ENCODE measurements around the gene NEK1.

NEK1 gene, protein sequence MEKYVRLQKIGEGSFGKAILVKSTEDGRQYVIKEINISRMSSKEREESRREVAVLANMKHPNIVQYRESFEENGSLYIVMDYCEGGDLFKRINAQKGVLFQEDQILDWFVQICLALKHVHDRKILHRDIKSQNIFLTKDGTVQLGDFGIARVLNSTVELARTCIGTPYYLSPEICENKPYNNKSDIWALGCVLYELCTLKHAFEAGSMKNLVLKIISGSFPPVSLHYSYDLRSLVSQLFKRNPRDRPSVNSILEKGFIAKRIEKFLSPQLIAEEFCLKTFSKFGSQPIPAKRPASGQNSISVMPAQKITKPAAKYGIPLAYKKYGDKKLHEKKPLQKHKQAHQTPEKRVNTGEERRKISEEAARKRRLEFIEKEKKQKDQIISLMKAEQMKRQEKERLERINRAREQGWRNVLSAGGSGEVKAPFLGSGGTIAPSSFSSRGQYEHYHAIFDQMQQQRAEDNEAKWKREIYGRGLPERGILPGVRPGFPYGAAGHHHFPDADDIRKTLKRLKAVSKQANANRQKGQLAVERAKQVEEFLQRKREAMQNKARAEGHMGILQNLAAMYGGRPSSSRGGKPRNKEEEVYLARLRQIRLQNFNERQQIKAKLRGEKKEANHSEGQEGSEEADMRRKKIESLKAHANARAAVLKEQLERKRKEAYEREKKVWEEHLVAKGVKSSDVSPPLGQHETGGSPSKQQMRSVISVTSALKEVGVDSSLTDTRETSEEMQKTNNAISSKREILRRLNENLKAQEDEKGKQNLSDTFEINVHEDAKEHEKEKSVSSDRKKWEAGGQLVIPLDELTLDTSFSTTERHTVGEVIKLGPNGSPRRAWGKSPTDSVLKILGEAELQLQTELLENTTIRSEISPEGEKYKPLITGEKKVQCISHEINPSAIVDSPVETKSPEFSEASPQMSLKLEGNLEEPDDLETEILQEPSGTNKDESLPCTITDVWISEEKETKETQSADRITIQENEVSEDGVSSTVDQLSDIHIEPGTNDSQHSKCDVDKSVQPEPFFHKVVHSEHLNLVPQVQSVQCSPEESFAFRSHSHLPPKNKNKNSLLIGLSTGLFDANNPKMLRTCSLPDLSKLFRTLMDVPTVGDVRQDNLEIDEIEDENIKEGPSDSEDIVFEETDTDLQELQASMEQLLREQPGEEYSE (N-terminal part only)

DNA sequence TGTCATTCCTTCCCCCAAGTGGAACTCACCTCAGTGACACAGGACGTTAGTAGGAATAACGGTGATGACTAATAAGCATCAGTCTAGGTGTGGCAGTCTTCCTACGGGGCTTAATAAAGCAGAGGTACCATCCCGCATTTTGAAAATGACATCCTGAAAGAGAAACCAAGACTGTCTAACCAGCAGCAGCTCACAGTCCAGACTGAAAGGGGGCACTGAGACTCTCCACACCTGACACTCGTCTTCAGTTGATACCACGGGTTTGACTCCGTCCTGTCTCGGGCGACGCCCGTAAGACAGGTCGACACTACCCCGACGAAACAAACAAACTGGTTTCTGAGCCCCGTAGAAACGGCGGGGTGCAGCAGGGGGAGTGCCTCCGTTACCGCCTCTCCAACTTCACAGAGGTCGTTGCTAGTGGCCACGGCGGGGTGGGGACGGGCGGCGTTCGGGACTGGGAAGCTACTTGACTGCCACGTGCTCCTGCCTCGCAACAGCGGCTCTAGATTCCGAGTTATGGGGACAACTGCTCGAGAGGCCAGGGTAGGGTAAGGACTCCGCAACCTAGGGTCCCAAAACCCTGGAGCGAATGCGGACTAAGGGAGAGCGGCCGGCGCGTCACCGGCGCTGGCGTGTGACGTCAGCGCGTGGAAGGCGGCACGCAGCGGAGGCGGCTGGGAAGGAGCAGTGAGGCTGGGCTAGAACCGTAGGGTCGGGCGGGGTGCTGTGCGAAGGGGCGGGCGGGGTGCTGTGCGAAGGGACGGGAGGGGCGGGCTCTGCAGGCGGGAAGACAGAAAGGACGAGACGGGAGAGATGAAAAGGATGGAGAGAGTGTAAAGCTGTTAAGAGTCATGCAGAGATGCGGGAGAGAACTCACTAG lies at the start of gene NEK1:
Gene NEK1 (minus strand): TSS at position 593 of the 880 bp plus-strand sequence. CDS start 9,953 bp downstream, outside the sequence.
- Histone ChIP-seq H3K27me3 (no peaks in the 10 kb centered on the region), H3K4me1 (peaks cover 28% of the 10 kb centered on the region), H3K27ac (peak within 1 kb of the TSS; percentile 82), H3K4me3 (peak within 1 kb of the TSS; percentile 89), H3K9ac (peak within 1 kb of the TSS; percentile 89), H3K36me3 (no peaks in the 10 kb centered on the region), H3K9me3 (no peaks in the 10 kb centered on the region), H4K20me1 (no peaks in the 10 kb centered on the region), H3K4me2 (peak within 1 kb of the TSS; percentile 90)
- no peak for TF ChIP-seq Cebpa-rat (IDR thresholded peaks at IDR 0.05)

DNA sequence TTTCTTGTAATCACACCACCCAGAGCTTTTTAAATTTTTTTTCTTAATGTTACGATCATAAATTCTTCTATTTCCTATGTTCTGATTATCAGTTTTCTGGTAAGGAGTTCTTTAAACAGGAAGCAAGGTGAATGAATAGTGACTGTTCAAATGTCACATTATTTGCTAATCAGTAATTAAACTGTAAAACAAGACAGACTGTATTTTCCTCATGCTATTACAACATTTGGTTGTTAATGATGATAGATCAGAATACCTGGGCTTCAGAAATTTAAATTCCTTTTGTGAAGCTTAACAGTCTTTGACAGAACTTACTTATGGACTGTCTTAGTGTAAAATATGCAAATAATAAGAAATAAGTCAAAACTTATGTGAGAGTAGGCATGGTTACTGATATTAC lies 49.4 kb upstream of the NEK1 start:
- Histone ChIP-seq H3K4me3 (no peak overlapping the region), H3K9me3 (no peaks in the 10 kb centered on the region), H3K9ac (no peak overlapping the region), H3K27ac (no peak overlapping the region), H3K27me3 (peaks cover 12% of the 10 kb centered on the region; the same call in 1 of the 2 replicates), H4K20me1 (peaks cover 38% of the 10 kb centered on the region), H3K36me3 (no peaks in the 10 kb centered on the region), H3K4me1 (peaks cover 17% of the 10 kb centered on the region), H3K4me2 (no peak overlapping the region)
- TF ChIP-seq Cebpa-rat (IDR thresholded peaks at IDR 0.05), result no peak

DNA sequence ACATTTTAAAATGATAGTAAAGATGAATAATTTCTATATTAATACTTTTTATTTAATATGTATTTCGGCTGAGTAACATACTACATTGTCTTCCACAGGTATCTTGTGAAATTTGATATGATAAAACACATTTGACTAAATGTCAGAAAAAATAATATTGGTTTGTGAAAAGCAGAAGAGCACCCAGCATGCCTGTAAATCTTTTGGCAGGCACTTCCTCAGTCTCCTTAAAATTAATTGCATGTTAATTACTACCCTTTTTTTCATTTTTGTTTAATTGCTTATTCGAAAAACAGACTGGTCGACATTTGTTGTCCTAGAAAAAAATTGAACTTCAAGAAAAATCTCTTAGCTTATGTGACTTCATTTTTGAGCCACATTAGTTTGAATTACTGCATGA lies 48.5 kb upstream of the NEK1 start:
- Histone ChIP-seq H3K9me3 (no peaks in the 10 kb centered on the region), H3K36me3 (no peaks in the 10 kb centered on the region), H3K9ac (no peak overlapping the region), H3K4me1 (peaks cover 17% of the 10 kb centered on the region), H4K20me1 (peaks cover 38% of the 10 kb centered on the region), H3K27ac (no peak overlapping the region), H3K4me2 (no peak overlapping the region), H3K27me3 (peaks cover 12% of the 10 kb centered on the region; the same call in 1 of the 2 replicates), H3K4me3 (no peak overlapping the region)
- TF ChIP-seq Cebpa-rat (IDR thresholded peaks at IDR 0.05), result no peak

DNA sequence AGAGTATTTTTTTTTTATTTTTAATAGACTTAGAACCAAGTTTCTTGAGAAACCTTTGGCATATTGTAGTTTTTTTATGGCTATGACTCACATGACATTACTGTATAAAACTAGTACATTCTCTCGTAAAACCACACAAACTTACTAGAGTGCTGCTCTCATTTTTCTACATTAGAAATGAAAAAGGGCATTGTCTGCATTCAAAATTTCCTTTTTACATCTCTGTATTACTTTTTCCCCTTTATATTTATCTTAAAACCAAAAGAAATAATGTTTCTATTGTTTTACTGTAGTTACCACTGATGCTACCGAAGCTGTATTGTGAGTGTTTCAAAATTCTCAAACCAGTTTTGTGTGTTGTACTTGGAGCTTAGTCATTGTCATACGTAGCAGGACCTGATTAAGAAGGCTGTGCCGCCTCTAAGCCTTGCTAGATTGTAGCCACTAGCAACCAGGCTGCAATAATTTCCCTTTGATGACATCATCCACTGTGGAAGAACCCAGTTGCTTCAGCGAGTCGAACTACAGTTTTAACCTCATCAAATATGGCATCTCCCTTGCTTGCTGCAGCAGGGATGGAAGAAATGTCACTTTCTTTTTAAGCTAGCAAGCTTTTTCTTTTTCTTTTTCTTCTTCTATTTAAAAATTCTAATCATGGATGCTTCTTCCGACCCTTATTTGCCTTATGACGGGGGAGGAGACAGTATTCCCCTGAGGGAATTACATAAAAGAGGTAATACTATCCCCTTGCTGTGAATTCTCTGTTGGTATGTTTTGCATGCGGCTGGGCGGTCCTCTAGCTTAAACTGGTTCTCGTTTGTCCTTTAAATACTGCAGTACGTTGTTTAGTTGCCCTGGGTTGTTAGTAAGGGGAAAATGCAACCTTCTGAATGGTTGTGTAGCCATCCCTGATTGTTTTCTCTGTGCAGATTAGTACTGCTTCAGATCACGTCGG lies 47.6 kb upstream of the NEK1 start:
- H3K4me2 ChIP-seq, result peak overlapping the region; percentile 38
- H3K4me3 ChIP-seq, result no peak overlapping the region
- H3K27ac ChIP-seq, result no peak overlapping the region
- no peak overlapping the region for H3K9ac ChIP-seq
- peaks cover 4% of the 10 kb centered on the region; the same call in 1 of the 2 replicates for H3K36me3 ChIP-seq
- H3K4me1 ChIP-seq, result peaks cover 14% of the 10 kb centered on the region
- no peaks in the 10 kb centered on the region for H3K9me3 ChIP-seq
- peaks cover 38% of the 10 kb centered on the region for H4K20me1 ChIP-seq
- peaks cover 12% of the 10 kb centered on the region; the same call in 1 of the 2 replicates for H3K27me3 ChIP-seq
- TF ChIP-seq Cebpa-rat (IDR thresholded peaks at IDR 0.05), result no peak

DNA sequence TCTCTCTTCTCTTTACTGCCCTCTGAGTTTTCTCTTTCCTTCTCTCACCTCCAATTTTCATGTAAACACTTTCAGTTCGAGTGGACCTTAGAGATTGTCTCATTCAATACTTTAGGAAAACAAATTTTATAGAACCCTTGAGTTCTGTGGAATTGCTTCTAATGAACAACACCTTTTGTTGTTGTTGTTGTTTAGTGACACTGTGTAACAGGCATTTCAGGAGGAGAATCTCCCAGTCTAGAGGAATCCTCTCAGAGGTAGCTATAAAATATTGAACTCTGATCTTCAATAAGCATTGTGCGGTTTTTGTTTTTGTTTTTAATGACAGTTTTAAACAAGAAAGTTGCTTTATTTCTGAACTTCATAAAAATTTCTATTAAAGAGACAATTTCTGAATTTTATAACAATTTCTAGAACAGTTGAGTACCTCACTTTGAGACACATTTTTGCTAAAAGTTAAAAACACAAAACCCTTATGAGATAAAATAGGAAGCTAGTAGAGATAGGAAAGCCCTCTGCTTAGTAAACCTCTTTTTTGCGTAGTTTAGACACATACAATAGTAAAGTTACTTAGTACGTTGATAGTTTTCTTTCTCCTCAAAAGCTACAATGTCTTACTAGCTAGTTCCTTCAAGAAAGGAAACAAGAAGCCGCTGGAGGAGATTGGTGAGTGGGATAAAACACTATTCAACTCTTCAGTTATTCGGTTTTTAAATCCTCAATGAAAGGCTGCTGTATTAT lies 46.8 kb upstream of the NEK1 start:
- H3K27me3 ChIP-seq, result peaks cover 12% of the 10 kb centered on the region; the same call in 1 of the 2 replicates
- H3K9me3 ChIP-seq, result no peaks in the 10 kb centered on the region
- no peak for TF ChIP-seq Cebpa-rat (IDR thresholded peaks at IDR 0.05)
- peaks cover 38% of the 10 kb centered on the region for H4K20me1 ChIP-seq
- peaks cover 4% of the 10 kb centered on the region; the same call in 1 of the 2 replicates for H3K36me3 ChIP-seq
- H3K4me3 ChIP-seq, result no peak overlapping the region
- no peak overlapping the region for H3K4me2 ChIP-seq
- H3K9ac ChIP-seq, result no peak overlapping the region
- peaks cover 10% of the 10 kb centered on the region for H3K4me1 ChIP-seq
- no peak overlapping the region for H3K27ac ChIP-seq

DNA sequence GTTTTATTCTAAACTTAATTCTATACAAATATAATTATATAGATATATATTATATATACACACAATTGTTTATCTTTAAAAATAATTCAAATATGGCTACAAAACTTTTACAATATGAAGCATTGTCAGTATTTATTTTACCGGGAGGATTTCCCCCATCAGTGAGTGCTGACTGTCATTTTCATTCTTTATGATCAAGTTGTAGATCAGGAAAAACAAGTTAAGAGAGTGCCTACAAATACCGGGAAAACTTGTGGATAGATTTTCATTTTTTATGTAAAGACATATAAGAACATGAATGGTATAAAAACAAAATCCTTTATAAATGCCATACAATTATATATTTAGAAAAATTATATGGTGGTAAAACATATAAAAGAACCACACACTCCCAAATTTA lies 45.8 kb upstream of the NEK1 start:
- Histone ChIP-seq H3K27me3 (peaks cover 12% of the 10 kb centered on the region; the same call in 1 of the 2 replicates), H3K9me3 (peaks cover 4% of the 10 kb centered on the region; the same call in 1 of the 2 replicates), H3K4me1 (peaks cover 10% of the 10 kb centered on the region), H3K27ac (no peak overlapping the region), H3K36me3 (peaks cover 4% of the 10 kb centered on the region; the same call in 1 of the 2 replicates), H4K20me1 (peaks cover 44% of the 10 kb centered on the region), H3K4me3 (no peak overlapping the region), H3K4me2 (no peak overlapping the region), H3K9ac (no peak overlapping the region)
- no peak for TF ChIP-seq Cebpa-rat (IDR thresholded peaks at IDR 0.05)

DNA sequence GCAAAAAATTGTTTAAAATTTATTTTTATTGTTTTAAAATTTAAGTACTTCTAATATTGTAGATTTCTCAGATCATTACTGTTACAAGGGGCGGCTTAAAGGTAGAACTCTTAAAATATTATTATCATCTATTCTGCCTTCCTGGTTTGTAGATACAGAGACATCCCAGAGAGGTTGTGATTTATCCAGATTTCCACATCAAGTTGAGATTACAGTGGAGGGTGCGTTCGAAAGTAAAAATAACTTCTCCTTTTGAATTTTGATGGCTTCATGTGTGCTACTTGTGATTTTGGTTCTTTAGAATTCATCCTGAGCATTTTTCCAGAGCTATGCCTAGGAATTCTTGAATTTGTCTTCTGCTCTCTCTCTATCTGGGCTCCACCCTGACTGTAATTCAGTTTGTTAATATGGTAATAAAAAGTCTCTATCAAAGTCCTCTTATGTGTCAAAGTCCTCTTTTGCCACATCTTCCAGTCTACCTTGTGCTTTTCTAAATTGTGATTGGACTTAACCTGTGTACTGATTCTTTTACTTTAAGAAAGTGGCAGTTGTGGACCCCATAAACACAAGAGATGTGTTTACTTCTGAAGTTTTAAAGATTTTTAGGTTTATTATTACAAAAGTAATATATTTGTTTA lies 45.2 kb upstream of the NEK1 start:
- H3K4me2 ChIP-seq, result no peak overlapping the region

More for the DNA sequence above, 45.2 kb upstream of the NEK1 start:
- H3K4me3 ChIP-seq, result no peak overlapping the region
- H3K9me3 ChIP-seq, result peaks cover 4% of the 10 kb centered on the region; the same call in 1 of the 2 replicates
- H3K36me3 ChIP-seq, result peaks cover 4% of the 10 kb centered on the region; the same call in 1 of the 2 replicates
- peaks cover 12% of the 10 kb centered on the region; the same call in 1 of the 2 replicates for H3K27me3 ChIP-seq
- TF ChIP-seq Cebpa-rat (IDR thresholded peaks at IDR 0.05), result no peak
- H3K27ac ChIP-seq, result no peak overlapping the region
- H3K4me1 ChIP-seq, result peaks cover 10% of the 10 kb centered on the region
- H3K9ac ChIP-seq, result no peak overlapping the region
- peaks cover 44% of the 10 kb centered on the region for H4K20me1 ChIP-seq
